AG10803 (cell line): ENCODE results near the gene TTL.
A peak's percentile ranks its signal among the peaks of the same experiment; 100 is the strongest.
"Not testable (repeated sequence)": the region's sequence is repeated elsewhere in the genome, so short reads cannot be mapped to it uniquely, and the experiment has no call there.

Experiments
- DNase-seq: peaks from one replicate; pipeline ENCODE4 v3.0.0; 2010; ENCODE audit warnings: low read depth
- H3K4me3 ChIP-seq: 2 replicates; pipeline ENCODE4 v1.5.1; 2011; ENCODE audit warnings: mild to moderate bottlenecking, low read length, control low read depth
- TF ChIP-seq, protein P1 (sequence below): conservative IDR thresholded peaks from 2 replicates; pipeline ENCODE4 v1.5.1; 2011; ENCODE audit warnings: mild to moderate bottlenecking, low read length, control low read depth, inconsistent platforms

Gene TTL

DNA sequence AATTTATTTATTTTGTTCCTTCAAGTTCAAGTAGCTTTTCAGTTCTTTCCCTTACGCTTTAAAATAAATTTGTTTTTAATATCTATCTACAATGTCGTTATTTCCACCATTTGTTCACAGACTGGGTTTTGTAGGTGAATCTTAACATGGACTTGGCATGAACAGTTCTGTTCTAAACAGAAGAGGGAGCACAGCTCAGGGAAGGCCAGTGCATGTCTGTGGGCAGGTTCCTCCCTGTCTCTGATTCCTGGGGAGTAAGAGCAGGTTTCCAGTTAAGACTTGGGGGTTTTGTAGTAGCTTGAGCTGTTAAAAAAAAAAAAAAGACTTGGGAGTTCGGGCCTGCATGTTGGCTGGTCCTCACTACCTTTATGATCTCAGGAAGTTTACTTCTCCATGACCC, 11.1 kb downstream of the TTL start:
- DNase-seq, result no peak
- TF ChIP-seq, protein P1, sequence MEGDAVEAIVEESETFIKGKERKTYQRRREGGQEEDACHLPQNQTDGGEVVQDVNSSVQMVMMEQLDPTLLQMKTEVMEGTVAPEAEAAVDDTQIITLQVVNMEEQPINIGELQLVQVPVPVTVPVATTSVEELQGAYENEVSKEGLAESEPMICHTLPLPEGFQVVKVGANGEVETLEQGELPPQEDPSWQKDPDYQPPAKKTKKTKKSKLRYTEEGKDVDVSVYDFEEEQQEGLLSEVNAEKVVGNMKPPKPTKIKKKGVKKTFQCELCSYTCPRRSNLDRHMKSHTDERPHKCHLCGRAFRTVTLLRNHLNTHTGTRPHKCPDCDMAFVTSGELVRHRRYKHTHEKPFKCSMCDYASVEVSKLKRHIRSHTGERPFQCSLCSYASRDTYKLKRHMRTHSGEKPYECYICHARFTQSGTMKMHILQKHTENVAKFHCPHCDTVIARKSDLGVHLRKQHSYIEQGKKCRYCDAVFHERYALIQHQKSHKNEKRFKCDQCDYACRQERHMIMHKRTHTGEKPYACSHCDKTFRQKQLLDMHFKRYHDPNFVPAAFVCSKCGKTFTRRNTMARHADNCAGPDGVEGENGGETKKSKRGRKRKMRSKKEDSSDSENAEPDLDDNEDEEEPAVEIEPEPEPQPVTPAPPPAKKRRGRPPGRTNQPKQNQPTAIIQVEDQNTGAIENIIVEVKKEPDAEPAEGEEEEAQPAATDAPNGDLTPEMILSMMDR, result peak; percentile 31
- H3K4me3 ChIP-seq, result no peak overlapping the region

DNA sequence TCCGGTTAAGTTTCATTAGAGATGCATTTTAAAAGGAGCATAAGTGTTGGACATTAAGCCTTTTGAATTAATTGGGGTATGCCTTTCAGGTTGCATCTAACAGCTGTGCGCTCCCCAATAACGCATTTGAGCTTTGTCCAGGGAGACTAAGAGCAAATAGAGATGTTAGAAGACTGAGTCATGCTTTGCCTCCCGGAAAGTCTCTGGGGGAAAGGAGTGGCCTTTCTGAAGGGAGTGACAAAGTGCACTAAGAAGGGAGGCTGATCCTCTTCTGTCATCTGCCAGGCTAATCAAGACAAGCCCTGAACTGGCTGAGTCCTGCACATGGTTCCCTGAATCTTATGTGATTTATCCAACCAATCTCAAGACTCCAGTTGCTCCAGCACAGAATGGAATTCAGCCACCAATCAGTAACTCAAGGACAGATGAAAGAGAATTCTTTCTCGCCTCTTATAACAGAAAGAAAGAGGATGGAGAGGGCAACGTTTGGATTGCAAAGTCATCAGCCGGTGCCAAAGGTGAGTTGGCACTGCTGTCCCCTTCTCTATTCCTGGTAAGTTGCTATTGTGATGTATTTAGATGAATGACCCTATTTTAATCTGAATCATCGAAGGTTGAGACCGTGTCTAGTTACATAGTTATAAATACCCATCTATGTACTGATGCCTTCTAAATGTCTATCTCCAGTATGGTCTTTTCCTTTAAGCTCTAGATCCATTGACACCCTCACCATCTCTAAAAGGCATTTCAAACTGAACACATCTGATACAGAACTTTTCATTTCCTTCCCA, 12.1 kb downstream of the TTL start:
- H3K4me3 ChIP-seq, result no peak overlapping the region
- DNase-seq, result peak; percentile 78
- TF ChIP-seq, protein P1, result no peak

DNA sequence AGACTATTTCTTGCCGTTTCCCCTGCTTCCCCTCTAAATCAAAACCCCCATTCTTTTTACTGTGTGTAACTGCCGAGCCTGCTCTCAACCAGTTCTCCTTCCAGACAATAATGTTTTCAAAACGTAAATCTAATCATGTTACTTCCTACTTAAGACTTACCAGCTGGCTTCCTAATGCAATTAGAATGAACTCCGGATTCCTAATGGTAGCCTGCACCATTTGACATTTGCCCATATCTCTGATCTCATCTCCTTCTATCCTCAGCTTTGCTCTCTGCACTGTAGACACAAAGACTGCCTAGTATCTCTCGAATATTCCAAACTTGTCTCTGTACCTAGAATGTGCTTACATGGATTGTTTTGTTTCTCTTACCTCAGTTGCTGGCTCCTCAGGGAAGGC, 12.9 kb downstream of the TTL start:
- DNase-seq, result no peak
- TF ChIP-seq, protein P1, result no peak

DNA sequence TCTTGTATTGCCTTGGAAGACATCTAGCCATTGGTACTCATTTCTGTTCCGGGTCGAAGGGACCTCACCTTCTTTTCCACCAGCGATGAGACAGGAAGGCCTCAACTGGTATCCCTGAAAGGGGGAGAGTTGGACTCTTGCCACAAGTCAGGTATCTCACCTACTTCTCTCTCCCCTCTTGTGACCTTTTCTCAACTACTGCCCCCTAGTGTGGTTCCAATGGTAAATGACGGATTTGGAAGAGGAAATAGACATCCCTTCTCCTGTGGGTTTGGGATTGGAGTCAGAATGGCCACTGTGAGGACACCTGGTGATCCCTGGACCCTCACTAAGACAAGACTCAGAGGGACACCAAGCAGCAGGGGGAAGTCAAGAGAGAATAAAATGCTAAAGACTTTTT, 13.9 kb downstream of the TTL start:
- H3K4me3 ChIP-seq, DNase-seq: not testable (repeated sequence)

More for the DNA sequence above, 12.9 kb downstream of the TTL start:
- no peak overlapping the region for H3K4me3 ChIP-seq

DNA sequence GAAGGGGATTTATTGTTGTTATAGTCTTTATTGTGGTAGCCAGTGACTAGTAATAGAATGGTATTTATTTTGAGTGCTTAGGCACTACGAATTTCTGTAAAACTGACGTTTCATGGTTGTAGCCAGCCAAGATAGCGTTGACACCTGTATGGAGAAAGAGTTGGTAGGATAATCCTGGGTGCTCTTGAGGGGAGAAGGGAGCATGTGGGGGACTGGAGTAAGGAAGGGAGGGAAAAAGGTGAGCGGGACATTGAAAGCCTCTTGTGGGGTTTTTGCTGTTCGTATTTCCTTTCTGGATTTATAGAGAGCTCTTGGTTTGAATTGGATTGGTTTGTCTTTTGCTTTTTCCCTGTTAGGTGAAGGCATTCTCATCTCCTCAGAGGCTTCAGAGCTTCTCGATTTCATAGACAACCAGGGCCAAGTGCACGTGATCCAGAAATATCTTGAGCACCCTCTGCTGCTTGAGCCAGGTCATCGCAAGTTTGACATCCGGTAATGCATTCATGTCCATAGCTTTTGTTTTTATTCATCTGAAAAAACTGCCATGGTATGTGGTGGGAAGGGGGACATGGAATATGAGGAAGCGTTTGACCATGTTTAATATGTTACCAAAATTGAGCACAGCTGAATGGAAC, 19.0 kb downstream of the TTL start:
- not testable (repeated sequence) for H3K4me3 ChIP-seq
- DNase-seq, result peak; percentile 51
- TF ChIP-seq, protein P1, result peak; percentile 47

DNA sequence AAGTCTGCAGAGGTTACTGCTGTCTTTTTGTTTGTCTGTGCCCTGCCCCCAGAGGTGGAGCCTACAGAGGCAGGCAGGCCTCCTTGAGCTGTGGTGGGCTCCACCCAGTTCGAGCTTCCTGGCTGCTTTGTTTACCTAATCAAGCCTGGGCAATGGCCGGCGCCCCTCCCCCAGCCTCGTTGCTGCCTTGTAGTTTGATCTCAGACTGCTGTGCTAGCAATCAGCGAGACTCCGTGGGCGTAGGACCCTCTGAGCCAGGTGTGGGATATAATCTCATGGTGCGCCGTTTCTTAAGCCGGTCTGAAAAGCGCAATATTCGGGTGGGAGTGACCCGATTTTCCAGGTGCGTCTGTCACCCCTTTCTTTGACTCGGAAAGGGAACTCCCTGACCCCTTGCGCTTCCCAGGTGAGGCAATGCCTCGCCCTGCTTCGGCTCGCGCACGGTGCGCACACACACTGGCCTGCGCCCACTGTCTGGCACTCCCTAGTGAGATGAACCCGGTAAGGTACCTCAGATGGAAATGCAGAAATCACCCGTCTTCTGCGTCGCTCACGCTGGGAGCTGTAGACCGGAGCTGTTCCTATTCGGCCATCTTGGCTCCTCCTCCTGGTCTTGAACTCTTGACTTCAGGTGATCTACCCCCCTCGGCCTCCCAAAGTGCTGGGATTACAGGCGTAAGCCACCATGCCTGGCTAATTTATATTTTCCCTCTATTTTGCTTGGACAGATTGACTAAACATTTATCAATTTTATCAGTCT, 27.5 kb downstream of the TTL start:
- DNase-seq, H3K4me3 ChIP-seq: not testable (repeated sequence)

DNA sequence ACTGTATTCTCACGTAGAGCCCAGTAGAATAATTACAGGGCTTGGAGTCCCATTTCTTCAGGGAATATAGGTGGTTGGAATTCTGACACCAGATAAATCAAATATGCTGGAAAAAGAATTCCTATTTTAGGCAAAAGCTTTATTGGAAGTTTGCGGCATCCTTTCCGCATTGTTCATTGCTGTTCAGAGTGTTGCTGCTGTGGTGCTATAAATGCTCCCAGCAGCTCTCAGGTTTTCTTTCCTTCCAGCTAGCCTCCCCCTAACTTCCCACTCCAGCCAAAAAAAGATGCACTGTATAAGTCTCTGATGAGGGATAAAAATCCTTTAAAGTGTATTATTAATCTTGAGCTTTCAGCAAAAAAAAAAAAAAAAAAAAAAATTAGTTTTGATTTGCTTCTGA, 34.8 kb downstream of the TTL start:
- no peak for DNase-seq
- TF ChIP-seq, protein P1, result no peak
- H3K4me3 ChIP-seq, result no peak overlapping the region

DNA sequence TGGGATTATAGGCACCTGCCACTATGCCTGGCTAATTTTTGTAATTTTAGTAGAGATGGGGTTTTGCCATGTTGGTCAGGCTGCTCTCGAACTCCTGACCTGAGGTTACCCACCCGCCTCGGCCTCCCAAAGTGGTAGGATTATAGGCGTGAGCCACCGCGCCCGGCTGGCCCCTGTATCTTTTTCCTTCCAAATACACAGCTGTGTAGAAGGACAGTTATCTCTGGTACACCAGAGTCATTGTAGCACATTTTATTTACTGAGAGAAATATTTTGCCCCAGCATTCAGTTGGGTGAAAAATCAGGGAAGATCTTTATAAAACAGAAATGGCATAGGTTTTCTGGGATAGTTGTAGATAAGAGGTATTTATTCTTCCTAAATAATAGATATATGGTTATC, 36.9 kb downstream of the TTL start:
- DNase-seq, result no peak
- TF ChIP-seq, protein P1, result no peak
- H3K4me3 ChIP-seq, result no peak overlapping the region
